HCT116 (cell line): ENCODE measurements around the gene ENOX1. TPM values are rescaled to one million over a fixed set of nuclear protein-coding genes. Genes with fewer than 3 reads are reported as not detected.

Experiments used
- ATAC-seq: fragments of 200-7000 bp; cut with Tn5 transposase; 2 replicates; pipeline ENCODE4 v1.9.1; 2020; ENCODE audit warnings: mild to moderate bottlenecking, moderate library complexity
- BruUV-seq: library from RNA; stranded (reverse); fragments of 400-500 nt; replicated peaks from 2 replicates; lab custom pipeline; 2021; lab: Mats Ljungman, UMichigan
- CTCF ChIA-PET: fragments of 300-600 bp; sonication (Branson Sonifier 250); formaldehyde crosslinking; loops from one replicate; lab custom pipeline; 2021; ENCODE audit warnings: antibody characterized with exemption; lab: Charles Lee
- POLR2A ChIA-PET: fragments of 300-600, 350-600 bp; sonication (Branson Sonifier 250); formaldehyde crosslinking; loops from one replicate; lab custom pipeline; 2021; ENCODE audit warnings: antibody characterized with exemption; lab: Charles Lee
- RAD21 ChIA-PET, 2 experiments: fragments of 300-600 bp; sonication (Branson Sonifier 250); formaldehyde crosslinking; loops; one replicate each; lab custom pipeline; 2023; ENCODE audit warnings: low total read pairs in 2 of 2; ENCODE audit not compliant: uncharacterized antibody in 2 of 2, unreplicated experiment in 2 of 2, low non-redundant PET in 1 of 2; lab: Charles Lee
- DNase-seq: peaks from one replicate; pipeline ENCODE4 v3.0.0-alpha.2; 2010; ENCODE audit warnings: low read depth, low spot score
- H2AFZ ChIP-seq: fragments of 200-600 bp; shearing (Covaris generic), sonication (generic); 2 replicates; pipeline ENCODE4 v1.6.1; 2017; ENCODE audit warnings: low read depth, mixed run types, mixed read lengths, antibody characterized with exemption, low read length; ENCODE audit not compliant: poor library complexity, severe bottlenecking
- H3K27ac ChIP-seq: 2 replicates; pipeline ENCODE4 v1.5.1; 2012; ENCODE audit warnings: low read depth, low read length
- H3K27me3 ChIP-seq: fragments of 200-600 bp; sonication (generic); 2 replicates; pipeline ENCODE4 v1.6.1; 2016; ENCODE audit warnings: mixed run types, low read length, mixed read lengths; ENCODE audit not compliant: insufficient read depth
- H3K36me3 ChIP-seq, 2 experiments: fragments of 200-500 bp in 1 of 2; fragments of 200-600 bp in 1 of 2; sonication (Bioruptor generic) in 1 of 2; sonication (generic) in 1 of 2; 2 replicates each; pipeline versions ENCODE4 v1.5.1 to v1.6.1; 2014 to 2016; ENCODE audit warnings: low read length in 2 of 2, inconsistent platforms in 1 of 2, mixed read lengths in 1 of 2, mixed run types in 1 of 2; ENCODE audit not compliant: insufficient read depth in 2 of 2, control insufficient read depth in 1 of 2
- H3K4me1 ChIP-seq, 2 experiments: fragments of 200-600 bp in 1 of 2; sonication (generic) in 1 of 2; 2 replicates each; pipeline versions ENCODE4 v1.5.1 to v1.6.1; 2012 to 2017; ENCODE audit warnings: low read length in 2 of 2, inconsistent platforms in 1 of 2, mild to moderate bottlenecking in 1 of 2, mixed read lengths in 1 of 2, mixed run types in 1 of 2, moderate library complexity in 1 of 2; ENCODE audit not compliant: insufficient read depth in 2 of 2, control insufficient read depth in 1 of 2
- H3K4me2 ChIP-seq: fragments of 200-600 bp; sonication (generic); 2 replicates; pipeline ENCODE4 v1.6.1; 2017; ENCODE audit warnings: mixed run types, low read length, mixed read lengths
- H3K4me3 ChIP-seq, 2 experiments: fragments of 200-600 bp in 1 of 2; sonication (generic) in 1 of 2; replicated peaks in 1 of 2; 2 replicates each; pipeline ENCODE4 v1.5.1; 2011 to 2016; ENCODE audit warnings: low read length in 2 of 2, control low read depth in 1 of 2, low read depth in 1 of 2, mild to moderate bottlenecking in 1 of 2, mixed read lengths in 1 of 2, mixed run types in 1 of 2
- H3K79me2 ChIP-seq: fragments of 200-600 bp; sonication (generic); 2 replicates; pipeline ENCODE4 v1.6.1; 2017; ENCODE audit warnings: mild to moderate bottlenecking, mixed run types, low read length, moderate library complexity, mixed read lengths; ENCODE audit not compliant: insufficient read depth
- H3K9ac ChIP-seq: fragments of 200-600 bp; sonication (generic); 2 replicates; pipeline ENCODE4 v1.6.1; 2016; ENCODE audit warnings: low read length, mixed read lengths
- H3K9me2 ChIP-seq: fragments of 200-600 bp; sonication (generic), shearing (Covaris generic); 2 replicates; pipeline ENCODE4 v1.6.1; 2017; ENCODE audit warnings: mixed run types, mild to moderate bottlenecking, moderate library complexity; ENCODE audit not compliant: insufficient read depth
- H3K9me3 ChIP-seq, 2 experiments: fragments of 200-500 bp in 1 of 2; fragments of 200-600 bp in 1 of 2; sonication (Bioruptor generic) in 1 of 2; sonication (generic) in 1 of 2; 2 replicates each; pipeline ENCODE4 v1.6.1; 2014 to 2017; ENCODE audit warnings: low read length in 2 of 2, mixed read lengths in 2 of 2, inconsistent platforms in 1 of 2, low read depth in 1 of 2, mild to moderate bottlenecking in 1 of 2, mixed run types in 1 of 2, moderate library complexity in 1 of 2; ENCODE audit not compliant: control insufficient read depth in 1 of 2, insufficient read depth in 1 of 2
- H4K20me1 ChIP-seq: fragments of 200-600 bp; sonication (generic), shearing (Covaris generic); 2 replicates; pipeline ENCODE4 v1.6.1; 2017; ENCODE audit warnings: mixed run types, mild to moderate bottlenecking, moderate library complexity; ENCODE audit not compliant: insufficient read depth
- CBX3 ChIP-seq: IDR thresholded peaks from 2 replicates; pipeline ENCODE4 v1.6.1; 2012; ENCODE audit warnings: low read depth
- CEBPB ChIP-seq: IDR thresholded peaks from 2 replicates; pipeline ENCODE4 v1.6.1; 2012; ENCODE audit warnings: low read depth
- EGR1 ChIP-seq: IDR thresholded peaks from 2 replicates; pipeline ENCODE4 v1.6.1; 2012; ENCODE audit warnings: low read depth
- EZH2 ChIP-seq: fragments of 200-600 bp; sonication (generic); IDR thresholded peaks from 2 replicates; pipeline ENCODE4 v1.6.1; 2017; ENCODE audit warnings: antibody characterized with exemption, mixed run types
- JUND ChIP-seq: IDR thresholded peaks from 2 replicates; pipeline ENCODE4 v1.6.1; 2012
- POLR2A ChIP-seq: IDR thresholded peaks from 2 replicates; pipeline ENCODE4 v1.7.0; 2011; ENCODE audit warnings: borderline replicate concordance; ENCODE audit not compliant: insufficient read depth, insufficient read length; ENCODE audit errors: extremely low read depth
- RAD21 ChIP-seq: IDR thresholded peaks from 2 replicates; pipeline ENCODE4 v1.6.1; 2012; ENCODE audit warnings: low read depth, mild to moderate bottlenecking
- SIN3A ChIP-seq: IDR thresholded peaks from 2 replicates; pipeline ENCODE4 v1.6.1; 2012; ENCODE audit warnings: low read depth
- SP1 ChIP-seq: IDR thresholded peaks from 2 replicates; pipeline ENCODE4 v1.6.1; 2012; ENCODE audit warnings: low read depth
- SRF ChIP-seq: IDR thresholded peaks from 2 replicates; pipeline ENCODE4 v1.6.1; 2012; ENCODE audit warnings: low read depth
- TCF7L2 ChIP-seq: IDR thresholded peaks from 2 replicates; pipeline ENCODE4 v1.7.0; 2011; ENCODE audit warnings: borderline replicate concordance, inconsistent platforms; ENCODE audit not compliant: insufficient read depth, insufficient read length; ENCODE audit errors: extremely low read depth
- YY1 ChIP-seq: IDR thresholded peaks from 2 replicates; pipeline ENCODE4 v1.6.1; 2011; ENCODE audit warnings: low read length, low read depth, moderate library complexity, mild to moderate bottlenecking; ENCODE audit not compliant: insufficient replicate concordance; ENCODE audit errors: extremely low read depth
- ZFX ChIP-seq: fragments of 450-650 bp; IDR thresholded peaks from 2 replicates; pipeline ENCODE4 v1.6.1; 2017
- ZNF274 ChIP-seq: fragments of 200-500 bp; sonication (Bioruptor generic); IDR thresholded peaks from 2 replicates; pipeline ENCODE4 v1.6.1; 2014; ENCODE audit warnings: mild to moderate bottlenecking, low read depth, low read length, inconsistent platforms
- intact Hi-C: fragments of 100-400 bp; cut with micrococcal nuclease; formaldehyde crosslinking; loops from 2 replicates; pipeline ENCODE4 v1.10.0; 2022
- total RNA-seq: library from RNA; stranded (reverse); gene quantifications from one replicate; pipeline ENCODE4 v1.2.1, GENCODE V29; 2021; ENCODE audit not compliant: unreplicated experiment
- TF ChIP-seq, protein P1 (sequence below): IDR thresholded peaks from 2 replicates; pipeline ENCODE4 v1.6.1; 2012; ENCODE audit warnings: low read depth
- TF ChIP-seq, protein P2 (sequence below), 3 experiments: fragments of 200-600 bp in 1 of 3; sonication (generic) in 1 of 3; IDR thresholded peaks in 2 of 3; conservative IDR thresholded peaks in 1 of 3; 2 replicates each; pipeline ENCODE4 v1.5.1; 2012 to 2017; ENCODE audit warnings: low read depth in 2 of 3, low read length in 2 of 3, antibody characterized with exemption in 1 of 3, borderline replicate concordance in 1 of 3, control low read depth in 1 of 3, mild to moderate bottlenecking in 1 of 3, mixed read lengths in 1 of 3, mixed run types in 1 of 3, moderate library complexity in 1 of 3; ENCODE audit not compliant: insufficient read depth in 1 of 3
- TF ChIP-seq, protein P3 (sequence below): IDR thresholded peaks from 2 replicates; pipeline ENCODE4 v1.6.1; 2012

ENOX1 gene
- total RNA-seq, 1 experiment from 2014 or later: 4.5 TPM

DNA sequence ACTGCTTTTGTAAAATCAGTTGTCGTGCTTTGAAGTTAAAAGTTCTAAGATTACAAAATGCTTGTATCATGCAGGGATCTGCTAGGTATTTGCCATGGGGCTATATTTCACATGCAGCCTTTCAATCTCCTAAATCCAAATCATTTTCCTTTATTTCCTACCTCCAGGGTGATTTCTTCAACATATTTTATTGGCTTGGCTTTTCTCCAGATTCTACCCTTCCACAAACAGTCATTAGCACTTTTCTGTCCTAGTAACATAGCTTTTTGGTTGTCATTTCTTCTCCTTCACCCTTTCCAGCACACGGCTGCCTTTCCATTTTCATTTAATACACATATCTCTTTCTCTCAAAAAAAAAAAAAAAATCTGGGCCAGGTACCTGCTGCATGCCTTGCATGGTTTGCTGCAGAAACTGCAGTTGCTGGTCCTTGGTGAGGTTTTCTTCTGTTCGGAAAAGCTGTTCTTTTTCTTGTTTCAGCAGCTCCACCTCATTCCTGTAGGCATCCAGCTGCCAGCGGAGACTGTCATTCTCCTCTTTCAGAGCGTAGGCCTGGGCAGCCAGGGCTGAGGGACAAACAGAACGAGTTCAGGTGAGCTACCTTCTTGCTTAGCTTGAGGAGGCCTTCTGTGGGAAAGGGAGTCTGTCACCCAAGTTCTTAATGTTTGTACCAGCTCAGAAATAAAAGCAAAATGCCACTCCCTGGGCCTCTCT is 488.6 kb downstream of the ENOX1 start:
- DNase-seq (no peak), ATAC-seq (no peak)
- no peak overlapping the region for H2AFZ ChIP-seq
- no peaks in the 10 kb centered on the region for H3K9me2 ChIP-seq
- TF ChIP-seq TCF7L2 (no peak), CBX3 (no peak), SIN3A (no peak), EZH2 (no peak), JUND (no peak), CEBPB (no peak), SRF (no peak), RAD21 (no peak), POLR2A (no peak), SP1 (no peak), YY1 (no peak), EGR1 (no peak), ZNF274 (no peak), ZFX (no peak)
- TF ChIP-seq, protein P1, sequence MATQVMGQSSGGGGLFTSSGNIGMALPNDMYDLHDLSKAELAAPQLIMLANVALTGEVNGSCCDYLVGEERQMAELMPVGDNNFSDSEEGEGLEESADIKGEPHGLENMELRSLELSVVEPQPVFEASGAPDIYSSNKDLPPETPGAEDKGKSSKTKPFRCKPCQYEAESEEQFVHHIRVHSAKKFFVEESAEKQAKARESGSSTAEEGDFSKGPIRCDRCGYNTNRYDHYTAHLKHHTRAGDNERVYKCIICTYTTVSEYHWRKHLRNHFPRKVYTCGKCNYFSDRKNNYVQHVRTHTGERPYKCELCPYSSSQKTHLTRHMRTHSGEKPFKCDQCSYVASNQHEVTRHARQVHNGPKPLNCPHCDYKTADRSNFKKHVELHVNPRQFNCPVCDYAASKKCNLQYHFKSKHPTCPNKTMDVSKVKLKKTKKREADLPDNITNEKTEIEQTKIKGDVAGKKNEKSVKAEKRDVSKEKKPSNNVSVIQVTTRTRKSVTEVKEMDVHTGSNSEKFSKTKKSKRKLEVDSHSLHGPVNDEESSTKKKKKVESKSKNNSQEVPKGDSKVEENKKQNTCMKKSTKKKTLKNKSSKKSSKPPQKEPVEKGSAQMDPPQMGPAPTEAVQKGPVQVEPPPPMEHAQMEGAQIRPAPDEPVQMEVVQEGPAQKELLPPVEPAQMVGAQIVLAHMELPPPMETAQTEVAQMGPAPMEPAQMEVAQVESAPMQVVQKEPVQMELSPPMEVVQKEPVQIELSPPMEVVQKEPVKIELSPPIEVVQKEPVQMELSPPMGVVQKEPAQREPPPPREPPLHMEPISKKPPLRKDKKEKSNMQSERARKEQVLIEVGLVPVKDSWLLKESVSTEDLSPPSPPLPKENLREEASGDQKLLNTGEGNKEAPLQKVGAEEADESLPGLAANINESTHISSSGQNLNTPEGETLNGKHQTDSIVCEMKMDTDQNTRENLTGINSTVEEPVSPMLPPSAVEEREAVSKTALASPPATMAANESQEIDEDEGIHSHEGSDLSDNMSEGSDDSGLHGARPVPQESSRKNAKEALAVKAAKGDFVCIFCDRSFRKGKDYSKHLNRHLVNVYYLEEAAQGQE: no peak
- TF ChIP-seq, protein P2, sequence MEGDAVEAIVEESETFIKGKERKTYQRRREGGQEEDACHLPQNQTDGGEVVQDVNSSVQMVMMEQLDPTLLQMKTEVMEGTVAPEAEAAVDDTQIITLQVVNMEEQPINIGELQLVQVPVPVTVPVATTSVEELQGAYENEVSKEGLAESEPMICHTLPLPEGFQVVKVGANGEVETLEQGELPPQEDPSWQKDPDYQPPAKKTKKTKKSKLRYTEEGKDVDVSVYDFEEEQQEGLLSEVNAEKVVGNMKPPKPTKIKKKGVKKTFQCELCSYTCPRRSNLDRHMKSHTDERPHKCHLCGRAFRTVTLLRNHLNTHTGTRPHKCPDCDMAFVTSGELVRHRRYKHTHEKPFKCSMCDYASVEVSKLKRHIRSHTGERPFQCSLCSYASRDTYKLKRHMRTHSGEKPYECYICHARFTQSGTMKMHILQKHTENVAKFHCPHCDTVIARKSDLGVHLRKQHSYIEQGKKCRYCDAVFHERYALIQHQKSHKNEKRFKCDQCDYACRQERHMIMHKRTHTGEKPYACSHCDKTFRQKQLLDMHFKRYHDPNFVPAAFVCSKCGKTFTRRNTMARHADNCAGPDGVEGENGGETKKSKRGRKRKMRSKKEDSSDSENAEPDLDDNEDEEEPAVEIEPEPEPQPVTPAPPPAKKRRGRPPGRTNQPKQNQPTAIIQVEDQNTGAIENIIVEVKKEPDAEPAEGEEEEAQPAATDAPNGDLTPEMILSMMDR (IDR thresholded peaks at IDR 0.05 in 2 of 3, conservative IDR thresholded peaks at IDR 0.05 in 1 of 3; ENCODE audit: borderline replicate concordance in 1 of 3, insufficient read depth in 1 of 3, low read depth in 2 of 3, low read length in 2 of 3): no peak
- TF ChIP-seq, protein P3, sequence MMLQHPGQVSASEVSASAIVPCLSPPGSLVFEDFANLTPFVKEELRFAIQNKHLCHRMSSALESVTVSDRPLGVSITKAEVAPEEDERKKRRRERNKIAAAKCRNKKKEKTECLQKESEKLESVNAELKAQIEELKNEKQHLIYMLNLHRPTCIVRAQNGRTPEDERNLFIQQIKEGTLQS: no peak
- TF ChIP-seq, all 23 proteins: peak for 0
- no peaks in the 10 kb centered on the region for H3K4me1 ChIP-seq
- H3K27me3 ChIP-seq: no peaks in the 10 kb centered on the region
- no peaks in the 10 kb centered on the region for H3K79me2 ChIP-seq
- no peak overlapping the region for H3K9ac ChIP-seq
- intact Hi-C loops: no loop called here
- ChIA-PET POLR2A (no interaction called here), CTCF (no interaction called here), RAD21 (no interaction called here)
- H3K4me2 ChIP-seq: no peak overlapping the region
- no peaks in the 10 kb centered on the region for H3K36me3 ChIP-seq
- H3K4me3 ChIP-seq: no peak overlapping the region
- H3K9me3 ChIP-seq: no peaks in the 10 kb centered on the region
- H4K20me1 ChIP-seq: no peaks in the 10 kb centered on the region
- no TSS peak for BruUV-seq
- no peak overlapping the region for H3K27ac ChIP-seq
